Mammary epithelial cell (primary cell): Measurements from ENCODE around the gene UQCRQ.

Experiments
- CTCF ChIP-seq, 2 donors: IDR thresholded peaks in 1 of 2; conservative IDR thresholded peaks in 1 of 2; 2 replicates each; pipeline ENCODE4 v1.5.1; 2011 to 2012; ENCODE audit warnings: inconsistent platforms in 2 of 2, low read length in 2 of 2, mild to moderate bottlenecking in 2 of 2, control low read depth in 1 of 2, low read depth in 1 of 2; ENCODE audit not compliant: insufficient read depth in 1 of 2; ENCODE audit errors: extremely low read depth in 1 of 2
- EZH2 ChIP-seq: IDR thresholded peaks from 2 replicates; pipeline ENCODE4 v1.6.1; 2012; ENCODE audit warnings: low read length, inconsistent platforms, borderline replicate concordance

- TF ChIP-seq CTCF (conservative IDR thresholded peaks at IDR 0.05 in 1 of 2, IDR thresholded peaks at IDR 0.05 in 1 of 2; ENCODE audit: extremely low read depth in 1 of 2, insufficient read depth in 1 of 2, low read depth in 1 of 2, low read length in 2 of 2) = no peak
- TF ChIP-seq EZH2 = no peak
These were observed 40.7 kb downstream of the UQCRQ start for GRCh38 chr5:132907161-132907560.
